Astrocyte of the cerebellum (primary cell): ENCODE results near the gene SDHC.
"Not testable (repeated sequence)": the region's sequence is repeated elsewhere in the genome, so short reads cannot be mapped to it uniquely, and the experiment has no call there.

Experiments used
- DNase-seq: peaks from one replicate; pipeline ENCODE4 v3.0.0-alpha.2; 2011; ENCODE audit warnings: low read depth
- H3K4me3 ChIP-seq: 2 replicates; pipeline ENCODE4 v1.5.1; 2011; ENCODE audit warnings: mild to moderate bottlenecking, low read depth, low read length, moderate library complexity
- in situ Hi-C: cut with HindIII; loops from 2 replicates; pipeline ENCODE4 v1.10.0; 2017; ENCODE audit warnings: low sequenced_read_pairs
- TF ChIP-seq, protein P1 (sequence below): IDR thresholded peaks from 2 replicates; pipeline ENCODE4 v1.5.1; 2012; ENCODE audit warnings: low read length, low read depth, moderate library complexity, mild to moderate bottlenecking; ENCODE audit errors: missing control alignments

SDHC gene

DNA sequence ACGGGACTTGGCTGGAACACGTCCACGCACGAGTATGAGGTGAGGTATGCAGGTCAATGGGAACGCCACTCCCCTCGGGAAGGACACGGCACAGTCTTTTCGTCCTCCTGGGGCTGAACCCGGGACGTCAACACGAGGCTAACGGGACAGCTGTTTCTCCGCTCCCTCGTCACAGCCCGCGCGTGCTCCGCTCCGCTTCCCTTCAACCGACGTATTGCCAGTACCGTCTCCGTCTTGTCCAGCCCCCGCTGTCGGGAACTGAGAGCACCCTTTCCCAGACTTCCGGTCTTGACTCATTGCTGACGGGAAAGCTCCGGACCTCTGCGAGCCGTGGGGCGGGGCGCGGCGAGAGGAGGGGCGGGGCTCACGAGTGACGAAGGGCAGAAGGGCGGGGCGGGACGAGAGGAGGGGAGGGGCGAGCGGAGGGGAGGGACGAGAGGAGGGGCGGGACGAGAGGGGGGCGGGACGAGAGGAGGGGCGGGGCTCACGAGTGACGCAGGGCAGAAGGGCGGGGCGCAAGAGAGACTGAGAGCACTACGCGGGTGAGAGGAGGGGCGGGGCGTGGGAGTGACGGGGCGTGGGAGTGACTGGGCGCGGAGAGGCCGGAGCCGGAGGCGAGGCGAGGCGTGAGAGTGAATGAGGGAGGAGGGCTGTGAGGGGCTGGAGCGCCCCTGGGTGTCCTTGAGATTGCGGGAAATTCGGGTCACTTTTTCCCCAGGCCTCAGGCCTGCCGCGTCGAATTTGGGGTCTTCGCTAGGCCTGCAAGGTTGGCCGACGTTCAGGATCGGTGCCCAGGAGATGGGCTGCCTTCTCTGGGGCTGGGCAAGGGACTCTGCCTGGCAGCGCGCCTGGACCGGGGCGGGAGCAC lies 75.7 kb downstream of the SDHC start:
- DNase-seq: peak; percentile 93
- in situ Hi-C loops: no loop called here
- TF ChIP-seq, protein P1, sequence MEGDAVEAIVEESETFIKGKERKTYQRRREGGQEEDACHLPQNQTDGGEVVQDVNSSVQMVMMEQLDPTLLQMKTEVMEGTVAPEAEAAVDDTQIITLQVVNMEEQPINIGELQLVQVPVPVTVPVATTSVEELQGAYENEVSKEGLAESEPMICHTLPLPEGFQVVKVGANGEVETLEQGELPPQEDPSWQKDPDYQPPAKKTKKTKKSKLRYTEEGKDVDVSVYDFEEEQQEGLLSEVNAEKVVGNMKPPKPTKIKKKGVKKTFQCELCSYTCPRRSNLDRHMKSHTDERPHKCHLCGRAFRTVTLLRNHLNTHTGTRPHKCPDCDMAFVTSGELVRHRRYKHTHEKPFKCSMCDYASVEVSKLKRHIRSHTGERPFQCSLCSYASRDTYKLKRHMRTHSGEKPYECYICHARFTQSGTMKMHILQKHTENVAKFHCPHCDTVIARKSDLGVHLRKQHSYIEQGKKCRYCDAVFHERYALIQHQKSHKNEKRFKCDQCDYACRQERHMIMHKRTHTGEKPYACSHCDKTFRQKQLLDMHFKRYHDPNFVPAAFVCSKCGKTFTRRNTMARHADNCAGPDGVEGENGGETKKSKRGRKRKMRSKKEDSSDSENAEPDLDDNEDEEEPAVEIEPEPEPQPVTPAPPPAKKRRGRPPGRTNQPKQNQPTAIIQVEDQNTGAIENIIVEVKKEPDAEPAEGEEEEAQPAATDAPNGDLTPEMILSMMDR: no peak
- H3K4me3 ChIP-seq: peak overlapping the region; percentile 79

DNA sequence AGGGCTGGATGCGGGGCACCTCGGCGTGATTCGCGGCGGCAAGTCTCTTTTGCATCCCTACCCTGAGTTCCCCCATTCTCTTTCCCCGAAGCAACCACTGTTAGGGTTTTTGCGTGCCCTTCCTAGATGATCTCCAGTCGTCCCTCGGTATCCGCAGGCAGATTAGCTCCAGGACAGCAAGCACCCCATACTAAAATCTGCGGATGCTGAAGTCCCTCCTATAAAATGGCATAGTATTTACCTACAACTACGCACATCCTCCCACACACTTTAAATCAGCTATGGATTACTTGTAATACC lies 76.3 kb downstream of the SDHC start:
- peak overlapping the region; percentile 79 for H3K4me3 ChIP-seq
- TF ChIP-seq, protein P1: no peak
- DNase-seq: no peak
- in situ Hi-C loops: no loop called here

DNA sequence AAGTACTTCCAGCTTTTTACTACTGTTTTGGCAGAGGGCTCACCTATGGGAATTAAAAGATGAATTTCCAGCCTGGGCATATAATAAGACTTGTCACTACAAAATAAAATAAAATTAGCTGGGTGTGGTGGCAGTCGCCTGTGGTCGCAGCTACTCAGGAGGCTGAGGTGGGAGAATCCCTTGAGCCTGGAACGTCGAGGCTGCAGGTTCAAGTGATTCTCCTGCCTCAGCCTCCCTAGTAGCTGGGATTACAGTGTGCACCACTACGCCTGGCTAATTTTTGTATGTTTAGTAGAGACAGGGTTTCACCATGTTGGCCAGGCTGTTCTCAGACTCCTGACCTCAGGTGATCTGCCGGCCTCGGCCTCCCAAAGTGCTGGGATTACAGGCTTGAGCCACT lies 77.0 kb downstream of the SDHC start:
- H3K4me3 ChIP-seq, DNase-seq, in situ Hi-C loops: not testable (repeated sequence)

DNA sequence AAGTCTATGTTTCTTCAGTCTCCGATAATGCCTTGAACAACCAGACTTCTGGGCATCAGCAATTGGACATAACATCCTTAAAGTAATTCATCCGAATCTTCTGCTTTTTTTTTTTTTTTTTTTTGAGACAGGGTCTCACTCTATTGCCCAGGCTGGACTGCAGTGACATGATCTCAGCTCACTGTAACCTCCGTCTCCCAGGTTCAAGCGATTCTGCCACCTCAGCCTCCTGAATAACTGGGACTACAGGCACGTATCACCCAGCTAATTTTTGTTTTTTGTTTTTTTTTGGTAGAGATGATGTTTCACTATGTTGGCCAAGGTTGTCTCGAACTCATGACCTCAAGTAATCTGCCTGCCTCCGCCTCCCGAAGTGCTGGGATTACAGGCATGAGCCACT lies 77.4 kb downstream of the SDHC start:
- in situ Hi-C loops: no loop called here
- TF ChIP-seq, protein P1: no peak
- no peak for DNase-seq
- no peak overlapping the region for H3K4me3 ChIP-seq

DNA sequence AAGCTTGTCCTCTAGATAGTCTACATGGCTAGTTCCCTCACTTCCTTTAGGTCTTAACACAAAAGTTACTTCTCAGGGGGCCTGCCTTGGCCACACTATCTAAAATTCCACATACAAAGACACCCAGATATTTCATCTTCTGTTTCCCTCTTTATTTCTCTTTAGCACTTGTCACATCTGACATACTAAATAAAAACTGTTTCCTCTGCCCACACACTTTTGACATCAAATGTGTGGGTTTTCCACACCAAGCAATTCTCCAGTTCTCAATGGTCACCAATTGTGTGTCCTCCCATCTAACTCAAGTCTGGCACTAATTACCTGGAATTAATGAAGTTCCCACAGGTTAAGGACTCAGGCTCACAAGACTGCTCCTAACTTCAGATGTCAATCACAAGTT lies 79.0 kb downstream of the SDHC start:
- TF ChIP-seq, protein P1: no peak
- in situ Hi-C loops: no loop called here
- H3K4me3 ChIP-seq: no peak overlapping the region
- DNase-seq: no peak

DNA sequence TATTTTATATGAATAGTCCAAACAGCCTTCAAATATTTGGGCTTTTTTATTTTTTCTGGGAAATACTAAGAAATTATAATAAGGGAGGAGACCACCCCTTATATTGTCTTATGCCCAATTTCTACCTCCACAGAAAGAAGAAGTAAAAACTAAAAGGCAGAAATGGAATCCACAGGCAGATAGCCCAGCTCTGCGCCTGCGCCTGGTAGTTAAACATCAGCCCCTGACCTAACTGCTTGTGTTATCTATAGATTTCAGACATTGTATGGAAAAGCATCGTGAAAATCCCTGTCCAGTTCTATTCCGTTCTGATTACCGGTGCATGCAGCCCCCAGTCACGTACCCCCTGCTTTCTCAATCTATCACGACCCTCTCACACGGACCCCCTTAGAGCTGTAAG lies 82.9 kb downstream of the SDHC start:
- in situ Hi-C loops: not testable (repeated sequence)

DNA sequence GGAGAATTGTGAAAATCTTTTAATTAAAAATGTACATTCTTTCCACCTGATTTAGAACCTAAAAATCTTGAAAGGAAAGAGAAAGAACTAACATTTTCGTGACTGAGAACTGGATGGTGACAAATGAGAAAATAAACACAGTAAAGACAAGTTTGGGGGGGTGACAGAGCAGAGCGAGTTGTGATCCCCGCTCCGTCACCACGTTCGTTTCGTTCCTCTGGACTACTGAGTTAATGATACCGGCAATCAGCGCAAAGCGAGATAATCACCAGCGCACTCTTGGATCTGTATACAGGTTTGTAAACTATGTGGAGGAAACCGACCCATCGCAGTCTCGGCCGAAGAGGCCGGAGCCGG lies 84.7 kb downstream of the SDHC start:
- DNase-seq: no peak
- in situ Hi-C loops: no loop called here
- peak overlapping the region; percentile 77 for H3K4me3 ChIP-seq
- TF ChIP-seq, protein P1: no peak

More for the DNA sequence above, 82.9 kb downstream of the SDHC start:
- not testable (repeated sequence) for H3K4me3 ChIP-seq, DNase-seq
